ENCODE data around the gene PHYHIPL. TPM values are rescaled to one million over a fixed set of nuclear protein-coding genes. Genes with fewer than 3 reads are reported as not detected.

PHYHIPL gene
- total and polyA plus RNA-seq, 2 of the 4 experiments (the other 2 are of a cell fraction) = not detected

- no peak overlapping the region for H3K56ac ChIP-seq (ENCODE audit: extremely low read depth, insufficient read depth, low read length)
- no peaks in the 10 kb centered on the region for H3K27me3 ChIP-seq (ENCODE audit: control insufficient read depth, insufficient read depth, low read length)
- no peak overlapping the region for H4K5ac ChIP-seq (ENCODE audit: low read depth, low read length)
- TF ChIP-seq MAZ (IDR thresholded peaks at IDR 0.05; ENCODE audit: borderline replicate concordance, low read depth, low read length) (no peak), MXI1 (IDR thresholded peaks at IDR 0.05; ENCODE audit: borderline replicate concordance, low read depth, low read length) (no peak), RCOR1 (IDR thresholded peaks at IDR 0.05; ENCODE audit: insufficient replicate concordance, low read length) (no peak), POLR2A (IDR thresholded peaks at IDR 0.05; ENCODE audit: low read depth, low read length) (no peak), RAD21 (IDR thresholded peaks at IDR 0.05; ENCODE audit: low read length) (no peak), ELK1 (IDR thresholded peaks at IDR 0.05; ENCODE audit: borderline replicate concordance, low read depth, low read length) (no peak), MAFK (IDR thresholded peaks at IDR 0.05; ENCODE audit: low read depth, low read length) (no peak), BHLHE40 (IDR thresholded peaks at IDR 0.05; ENCODE audit: low read depth, low read length) (no peak), RFX5 (IDR thresholded peaks at IDR 0.05; ENCODE audit: low read depth, low read length) (no peak), SMC3 (IDR thresholded peaks at IDR 0.05; ENCODE audit: low read depth, low read length) (no peak), CEBPB (IDR thresholded peaks at IDR 0.05; ENCODE audit: low read depth, low read length) (no peak), FOS (IDR thresholded peaks at IDR 0.05; ENCODE audit: low read depth, low read length) (no peak), CHD1 (IDR thresholded peaks at IDR 0.05; ENCODE audit: low read depth, low read length) (no peak), USF2 (IDR thresholded peaks at IDR 0.05; ENCODE audit: low read depth, low read length) (no peak), NFE2L2 (IDR thresholded peaks at IDR 0.05; ENCODE audit: low read depth, low read length) (no peak), CTCF (conservative IDR thresholded peaks at IDR 0.05; ENCODE audit: low read depth, low read length) (no peak)
- no peaks in the 10 kb centered on the region for H4K20me1 ChIP-seq (ENCODE audit: insufficient read depth, low read length)
- no peak overlapping the region for H2AFZ ChIP-seq (replicated peaks; ENCODE audit: low read length, poor library complexity)
- CTCF ChIA-PET = no interaction called here
- H2BK15ac ChIP-seq (ENCODE audit: low read depth, low read length) = no peak overlapping the region
- no peak overlapping the region for H2AK5ac ChIP-seq (ENCODE audit: low read depth, low read length)
- H3K9me1 ChIP-seq (ENCODE audit: insufficient read depth, low read length) = no peaks in the 10 kb centered on the region
- POLR2A ChIA-PET (ENCODE audit: unreplicated experiment) = no interaction called here
- no peak overlapping the region for H3K4me3 ChIP-seq (ENCODE audit: insufficient read depth, low read depth, low read length)
- no peak overlapping the region for H2BK120ac ChIP-seq (ENCODE audit: low read depth, low read length)
- BruUV-seq (replicated peaks) = no TSS peak
- intact Hi-C loops (cut with micrococcal nuclease) = no loop called here
- in situ Hi-C loops (cut with MboI; ENCODE audit: low sequenced_read_pairs) = no loop called here
- H3K79me1 ChIP-seq (ENCODE audit: low read depth in 1 of 2, low read length in 2 of 2) = no peaks in the 10 kb centered on the region
- no peak overlapping the region for H3K27ac ChIP-seq (ENCODE audit: insufficient read depth, low read length)
- dilution Hi-C loops (cut with HindIII; ENCODE audit: low sequenced_read_pairs, unreplicated experiment) = no loop called here
- peaks cover 2% of the 10 kb centered on the region; the same call in 1 of the 2 replicates for H3K4me1 ChIP-seq (ENCODE audit: control insufficient read depth, insufficient read depth, low read length)
- H2AK9ac ChIP-seq (replicated peaks; ENCODE audit: low read depth, low read length, poor library complexity) = no peak overlapping the region
- no peak overlapping the region for H3K14ac ChIP-seq (replicated peaks; ENCODE audit: low read depth, low read length)
- H3K4ac ChIP-seq (ENCODE audit: low read depth, low read length) = no peak overlapping the region
- no peak overlapping the region for H2BK20ac ChIP-seq (ENCODE audit: low read depth, low read length)
- DNase-seq = no peak
- H3K9ac ChIP-seq (ENCODE audit: low read depth, low read length) = no peak overlapping the region
- no peak overlapping the region for H3K18ac ChIP-seq (ENCODE audit: low read depth, low read length)
- no peak overlapping the region for H4K91ac ChIP-seq (ENCODE audit: insufficient read depth, low read depth, low read length)
- H2BK5ac ChIP-seq (ENCODE audit: low read depth, low read length, poor library complexity, severe bottlenecking) = no peak overlapping the region
- no peak overlapping the region for H3K4me2 ChIP-seq (ENCODE audit: low read depth, low read length)
- ATAC-seq (ENCODE audit: low read depth) = no peak
- H3K36me3 ChIP-seq (ENCODE audit: control insufficient read depth, insufficient read depth, low read length) = no peaks in the 10 kb centered on the region
- H3K23ac ChIP-seq (ENCODE audit: low read depth, low read length) = no peak overlapping the region
- H3K9me3 ChIP-seq (ENCODE audit: control insufficient read depth, insufficient read depth, low read length) = no peaks in the 10 kb centered on the region
- no CpG with 5 or more reads among the region's 6 CpGs for WGBS, 2 experiments (ENCODE audit: extremely low coverage in 2 of 2, insufficient read length in 1 of 2)
- H4K8ac ChIP-seq (ENCODE audit: low read depth in 2 of 2, low read length in 2 of 2) = no peak overlapping the region
Measured at GRCh38 chr10:59269651-59270050, 93.2 kb downstream of the PHYHIPL start.
